Ammon's horn (tissue), 1 donor: ENCODE data around the gene ABCG1.

ENCODE experiments used
- DNase-seq: peaks from one replicate; pipeline ENCODE4 v3.0.0-alpha.2; 2016; ENCODE audit warnings: low spot score

ABCG1 gene

DNA sequence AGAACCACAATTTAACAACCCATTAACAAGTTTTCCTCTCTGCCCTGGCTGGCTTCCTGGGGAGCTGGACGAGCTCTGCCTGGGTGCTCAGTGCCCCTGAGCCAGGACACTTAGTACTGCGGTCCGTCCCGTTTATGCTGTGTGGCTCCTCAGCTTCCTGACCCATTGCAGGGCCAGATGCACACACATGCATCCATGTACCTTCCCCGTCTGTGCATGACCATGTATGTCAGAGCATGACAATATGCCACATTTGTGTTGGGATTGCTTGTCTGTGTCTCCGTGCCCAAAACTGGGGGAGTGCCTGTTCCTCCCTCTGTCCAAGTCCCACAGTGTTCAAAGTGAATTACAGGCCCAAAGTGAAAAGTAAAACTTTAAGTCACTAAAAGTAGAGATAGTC lies 106.0 kb downstream of the ABCG1 start:
- DNase-seq: no peak

DNA sequence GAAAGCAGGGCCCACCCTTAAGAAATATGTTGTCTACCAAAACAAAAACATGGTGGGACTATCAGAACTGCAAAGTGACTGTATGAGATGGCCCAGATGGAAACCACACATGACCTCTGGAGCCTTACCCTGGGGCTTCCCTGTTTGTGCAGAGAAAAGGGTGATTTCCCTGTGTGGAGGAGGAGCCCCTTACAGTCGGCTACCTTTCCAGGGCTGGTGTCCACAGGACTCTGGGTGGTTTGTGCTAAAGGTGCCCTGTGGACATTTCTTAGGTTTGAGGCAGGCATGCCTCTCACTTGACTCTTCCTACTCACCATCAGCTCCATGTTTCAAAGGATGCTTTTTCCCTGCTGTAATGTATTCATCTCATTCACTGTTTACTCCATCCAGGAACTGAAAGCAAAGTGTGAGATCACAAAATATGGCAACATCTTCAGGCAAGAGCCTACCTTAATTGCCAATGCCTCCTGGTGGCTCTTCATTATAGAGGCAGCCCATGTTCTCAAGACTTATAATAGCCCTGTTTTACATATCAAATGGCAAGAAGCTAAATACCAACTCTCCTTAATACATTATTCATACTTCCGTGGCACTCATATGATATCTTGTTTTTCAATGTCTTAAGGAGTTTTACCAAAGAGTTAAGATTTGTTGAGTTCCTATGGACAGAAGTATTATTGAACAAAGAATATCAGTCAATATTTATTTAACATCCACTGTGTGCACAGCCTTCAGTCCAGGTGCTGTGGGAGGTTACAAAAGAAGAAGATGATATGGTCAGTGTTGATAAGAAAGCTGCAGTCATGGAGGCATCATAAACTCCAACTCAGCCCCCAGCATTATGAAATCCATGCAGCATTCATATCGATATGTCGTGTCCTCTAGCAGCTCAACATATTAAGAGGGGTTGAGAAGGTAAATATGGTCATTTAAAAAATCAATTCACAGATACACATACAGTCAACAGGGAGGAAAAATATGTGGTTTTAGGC lies 111.7 kb downstream of the ABCG1 start:
- DNase-seq: no peak

DNA sequence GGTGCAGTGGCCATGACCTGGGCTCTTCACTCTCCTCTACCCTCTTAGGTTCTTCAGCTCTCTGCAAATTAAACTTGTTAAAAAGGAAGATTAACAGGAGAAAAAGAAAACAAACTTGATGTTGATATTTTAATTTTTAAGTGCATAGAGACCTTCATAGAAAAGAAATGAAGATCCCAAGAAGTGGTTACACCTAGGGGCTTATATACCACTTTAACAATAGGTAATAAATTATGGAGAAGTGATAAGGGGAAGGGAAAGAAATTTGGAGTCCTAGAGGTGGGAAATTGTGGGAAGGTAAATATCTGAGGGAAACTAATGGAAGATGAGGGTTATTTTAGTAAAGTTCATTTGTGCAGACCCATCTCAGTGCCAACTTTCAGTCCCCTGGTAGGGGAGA lies 112.7 kb downstream of the ABCG1 start:
- DNase-seq: no peak

DNA sequence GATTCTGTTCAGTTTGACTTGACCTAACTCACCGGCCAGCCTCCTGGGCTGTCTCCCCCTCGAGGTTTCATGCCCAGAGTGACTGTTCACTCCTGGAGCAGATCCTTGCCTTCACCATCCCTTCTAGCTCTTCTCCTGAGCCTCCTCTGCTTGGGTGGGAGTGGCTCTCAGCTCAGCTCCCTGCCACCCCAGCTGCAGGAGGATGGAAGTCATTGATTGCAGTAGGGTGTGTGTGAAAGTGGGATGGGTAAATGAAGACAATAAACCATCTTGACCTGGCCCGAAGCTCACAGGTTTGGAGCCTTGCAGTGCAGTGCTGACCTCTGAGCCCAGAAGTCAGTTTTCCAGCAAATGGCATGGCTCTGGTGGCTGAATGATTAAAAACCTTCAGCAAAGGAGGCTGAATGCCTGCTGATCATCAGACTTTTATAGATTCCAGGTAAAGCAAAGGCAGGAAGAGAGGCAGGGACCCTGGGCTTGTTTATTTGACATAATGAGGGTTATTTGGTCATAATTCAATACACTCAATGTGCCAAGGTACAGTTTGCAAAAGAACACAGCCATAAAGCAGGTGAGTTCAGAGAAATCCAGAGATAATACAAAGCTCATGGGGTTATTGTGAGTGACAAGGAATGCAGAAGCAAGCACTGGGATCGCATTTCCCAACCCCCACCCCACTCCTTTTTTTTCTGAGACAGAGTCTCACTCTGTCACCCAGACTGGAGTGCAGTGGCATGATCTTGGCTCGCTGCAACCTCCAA lies 113.8 kb downstream of the ABCG1 start:
- DNase-seq: no peak

DNA sequence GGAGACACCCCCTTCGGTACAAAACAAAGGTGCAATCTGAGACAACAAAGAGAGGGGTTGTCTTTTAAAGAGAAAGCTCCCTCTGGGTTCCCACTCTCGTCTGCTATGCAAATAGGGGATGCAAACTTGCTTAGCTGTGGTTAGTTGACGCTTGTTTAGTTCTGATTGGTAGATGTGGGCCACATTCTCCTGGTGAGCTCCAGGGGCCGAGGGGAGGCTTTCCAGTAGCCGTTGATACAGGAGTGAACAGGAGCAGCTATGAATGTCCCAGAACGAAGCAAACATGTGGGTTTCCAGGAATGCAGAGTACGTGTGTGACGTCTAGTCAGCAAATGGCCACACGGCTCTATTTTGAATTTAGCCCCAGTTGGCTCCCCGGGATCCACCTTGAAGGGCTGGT lies 117.1 kb downstream of the ABCG1 start:
- DNase-seq: no peak

DNA sequence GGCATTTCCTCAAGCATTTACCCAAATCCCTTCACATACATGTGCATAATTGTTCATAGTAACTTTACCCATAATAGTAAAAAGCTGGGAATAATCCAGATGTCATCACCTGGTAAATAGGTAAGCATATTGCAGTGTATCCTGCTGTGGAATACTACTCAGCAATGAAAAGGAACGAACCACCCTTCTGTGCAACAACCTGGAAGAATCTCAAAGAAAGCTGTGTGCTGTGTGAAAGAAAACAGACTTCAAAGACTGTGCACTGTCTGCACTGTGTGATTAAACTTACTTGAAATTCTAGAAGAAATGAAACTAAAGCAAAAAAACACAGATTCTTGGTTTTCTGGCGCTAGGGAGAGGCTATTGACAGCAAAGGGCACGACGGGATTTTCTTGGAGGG lies 118.3 kb downstream of the ABCG1 start:
- no peak for DNase-seq

DNA sequence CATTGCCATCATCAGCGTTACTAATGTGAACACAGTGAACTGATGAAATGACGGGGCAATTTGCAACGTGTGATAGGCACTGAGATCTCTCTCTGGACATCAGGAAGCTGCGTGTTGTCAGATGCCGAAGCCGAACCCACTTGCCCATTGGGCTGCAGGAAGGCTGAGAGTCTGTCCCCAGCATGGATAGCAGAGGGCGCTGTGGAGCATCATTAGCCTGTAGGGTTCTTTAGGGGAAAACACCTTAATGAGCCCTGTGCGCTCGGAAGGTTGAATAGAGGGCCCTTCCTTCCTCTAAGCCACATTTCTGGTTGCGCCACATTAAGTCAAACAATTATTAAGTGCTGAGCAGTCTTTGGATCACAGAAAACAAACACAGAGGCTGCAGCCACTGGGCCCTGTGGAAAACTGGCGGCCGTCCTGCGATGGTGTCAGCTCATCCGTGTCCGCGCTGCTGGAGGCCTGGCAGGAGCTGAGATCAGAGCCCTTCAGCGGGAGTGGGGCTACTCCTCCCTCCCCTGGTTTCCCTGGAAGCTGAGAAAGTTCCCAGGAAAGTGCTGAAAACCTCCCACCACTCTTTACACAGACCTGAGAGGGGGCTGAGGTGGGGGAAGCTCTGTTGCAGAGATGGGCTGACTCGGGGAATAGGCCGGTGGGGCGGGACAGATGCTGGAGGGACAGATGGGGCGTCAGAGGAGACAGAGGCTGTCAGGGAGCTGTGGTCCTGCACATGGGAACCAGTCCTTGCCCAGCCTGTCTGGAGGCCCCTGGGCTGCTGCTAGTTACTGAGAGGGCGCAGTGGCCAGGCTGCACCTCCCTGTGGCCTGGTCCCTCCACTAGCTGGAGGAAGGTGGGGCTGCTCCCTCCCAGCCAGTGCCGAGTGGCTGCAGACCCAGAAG lies 119.1 kb downstream of the ABCG1 start:
- peak; percentile 86 for DNase-seq

DNA sequence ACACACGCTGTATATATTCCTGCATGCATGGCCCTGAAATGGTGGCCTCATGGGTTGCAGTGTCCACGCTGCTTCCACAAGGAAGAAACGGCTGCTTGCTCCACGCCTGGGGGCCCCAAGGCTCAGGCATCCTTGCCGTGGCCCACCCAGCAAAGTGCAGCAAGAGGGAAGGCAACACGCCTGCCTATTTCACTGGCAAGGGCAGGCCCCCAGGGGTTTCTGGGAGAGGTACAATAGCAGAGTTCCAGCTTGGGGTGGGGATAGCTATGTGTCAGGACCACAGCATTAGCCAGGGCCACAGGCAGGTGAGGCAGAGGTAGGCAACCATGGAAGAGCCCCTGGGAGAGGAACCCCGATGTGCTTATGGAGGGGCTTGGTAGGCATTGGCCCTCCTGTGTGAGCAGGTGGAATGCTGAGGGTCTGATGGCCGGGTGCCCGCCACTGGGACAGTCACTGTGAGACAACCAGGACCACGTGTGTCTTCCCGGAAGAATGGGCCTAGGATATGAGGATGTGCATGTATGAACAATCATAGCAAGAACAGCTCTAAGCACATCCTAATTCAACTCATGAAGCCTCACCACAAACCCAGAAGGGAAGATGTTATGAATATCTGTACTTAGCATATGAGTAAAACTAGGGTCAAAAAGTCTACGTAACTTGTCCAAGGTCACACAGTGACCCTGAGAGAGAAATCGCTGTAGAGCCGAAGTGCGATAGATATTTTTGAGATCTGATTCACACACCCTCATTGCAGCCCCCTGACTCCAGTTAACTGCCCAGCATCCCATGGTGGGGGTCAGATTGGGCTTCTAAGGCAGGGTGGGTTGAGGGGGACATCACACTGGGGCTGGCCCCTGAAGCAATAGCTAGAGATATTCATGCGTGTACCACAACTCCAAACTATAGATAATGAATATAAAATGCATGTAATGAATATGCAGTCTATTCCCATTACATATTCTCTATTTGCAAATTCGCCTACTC lies 120.1 kb downstream of the ABCG1 start:
- DNase-seq: no peak

DNA sequence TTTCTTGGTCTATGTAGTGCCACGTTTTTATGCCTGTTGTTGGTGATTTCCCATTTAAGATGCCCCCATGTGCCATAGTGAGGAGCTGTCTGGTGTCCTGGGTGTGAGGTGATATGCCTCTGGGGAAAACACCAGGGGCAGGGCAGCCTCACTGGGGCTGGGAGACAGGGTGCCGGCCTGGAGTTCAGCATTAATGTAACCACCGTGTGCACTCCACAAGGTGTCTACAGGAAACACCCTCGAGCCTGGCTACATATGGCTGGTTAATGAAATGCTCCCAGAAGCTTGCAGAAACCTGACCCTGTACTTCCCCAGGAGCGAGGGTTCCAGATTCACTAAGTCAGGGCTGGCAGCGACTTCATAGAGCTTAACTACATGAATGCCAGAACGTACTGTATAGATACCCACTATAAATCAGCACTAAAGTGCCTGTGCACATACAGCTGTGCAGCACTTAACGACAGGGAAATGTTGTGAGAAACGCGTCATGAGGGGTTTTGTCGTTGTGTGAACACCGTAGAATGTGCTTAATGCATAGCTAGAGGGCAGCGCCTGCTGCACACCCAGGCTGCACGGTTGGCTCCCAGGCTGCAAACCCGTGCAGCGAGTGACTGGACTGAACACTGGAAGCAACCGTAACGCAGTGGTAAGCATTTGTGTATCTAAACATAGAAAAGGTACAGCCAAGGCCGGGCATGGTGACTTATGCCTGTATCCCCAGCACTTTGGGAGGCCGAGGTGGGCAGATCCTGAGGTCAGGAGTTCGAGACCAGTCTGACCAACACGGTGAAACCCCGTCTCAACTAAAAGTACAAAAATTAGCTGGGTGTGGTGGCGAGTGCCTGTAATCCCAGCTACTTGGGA lies 121.5 kb downstream of the ABCG1 start:
- no peak for DNase-seq

DNA sequence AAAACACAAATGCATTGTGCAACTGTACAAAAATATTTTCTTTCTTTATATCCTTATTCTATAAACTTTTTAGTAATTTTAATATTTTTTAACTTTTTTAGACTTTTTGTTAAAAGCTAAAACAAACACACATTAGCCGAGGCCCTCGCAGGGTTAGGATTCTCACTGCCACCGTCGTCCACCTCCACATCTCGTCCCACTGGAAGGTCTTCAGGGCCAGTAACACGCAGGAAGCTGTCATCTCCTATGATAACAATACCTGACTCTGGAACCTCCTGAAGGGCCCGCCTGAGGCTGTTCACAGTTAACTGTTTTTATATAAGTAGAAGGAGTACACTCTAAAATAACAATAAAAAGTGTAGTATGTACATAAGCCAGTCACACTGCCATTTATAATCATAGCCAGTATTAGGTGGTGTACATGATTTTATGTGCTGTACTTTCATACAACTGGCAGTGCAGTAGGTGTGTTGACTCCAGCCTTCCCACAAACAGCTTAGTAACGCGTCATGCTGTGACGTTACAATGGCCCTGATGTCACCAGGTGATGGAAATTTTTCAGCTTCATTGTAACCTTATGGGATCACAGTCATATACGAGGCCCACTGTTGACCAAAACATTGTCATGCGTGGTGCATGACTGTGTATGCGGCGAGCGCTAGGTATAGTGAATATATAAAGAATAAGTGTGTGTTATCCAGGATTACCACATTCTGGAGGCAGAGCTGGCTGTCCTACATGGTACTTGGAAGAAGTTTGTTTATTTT lies 123.0 kb downstream of the ABCG1 start:
- no peak for DNase-seq

DNA sequence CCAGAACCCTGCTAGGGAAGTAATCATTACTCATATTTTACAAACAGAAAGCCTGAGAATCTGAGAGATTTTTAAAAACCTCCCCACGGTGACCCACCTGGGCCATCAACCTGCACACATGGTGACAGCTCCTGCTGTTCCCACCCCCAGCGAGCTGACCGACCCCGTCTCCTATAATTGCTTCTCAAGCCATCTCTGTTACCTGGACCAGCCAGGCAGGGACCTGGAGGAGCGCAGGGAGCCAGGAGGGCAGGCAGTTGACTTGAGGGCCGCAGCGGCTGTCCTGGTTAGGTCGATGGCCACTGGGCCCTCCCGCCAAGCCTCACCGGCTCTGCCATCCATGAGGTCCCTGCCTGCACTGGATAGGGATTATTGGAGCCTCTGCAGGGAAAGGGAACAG lies 124.2 kb downstream of the ABCG1 start:
- no peak for DNase-seq

DNA sequence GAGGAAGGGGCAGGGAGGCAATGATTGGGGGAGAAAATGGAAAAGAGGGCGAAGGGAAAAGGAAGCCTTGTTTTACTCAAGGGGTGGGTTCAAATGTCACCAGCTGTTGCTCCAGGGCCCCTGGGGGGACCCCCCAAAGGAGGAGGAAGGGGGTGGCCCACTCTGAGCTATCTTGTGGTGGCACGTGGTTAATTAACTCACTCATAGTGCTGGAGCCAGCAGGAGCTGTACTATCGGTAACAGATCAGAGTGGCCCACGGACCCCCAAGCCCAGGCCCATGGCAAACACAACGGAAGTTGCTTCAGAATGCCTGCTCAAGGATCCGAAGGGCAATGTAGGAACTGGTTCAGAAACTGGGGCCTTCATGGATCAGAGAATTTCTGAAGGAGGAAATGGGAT lies 124.6 kb downstream of the ABCG1 start:
- no peak for DNase-seq

DNA sequence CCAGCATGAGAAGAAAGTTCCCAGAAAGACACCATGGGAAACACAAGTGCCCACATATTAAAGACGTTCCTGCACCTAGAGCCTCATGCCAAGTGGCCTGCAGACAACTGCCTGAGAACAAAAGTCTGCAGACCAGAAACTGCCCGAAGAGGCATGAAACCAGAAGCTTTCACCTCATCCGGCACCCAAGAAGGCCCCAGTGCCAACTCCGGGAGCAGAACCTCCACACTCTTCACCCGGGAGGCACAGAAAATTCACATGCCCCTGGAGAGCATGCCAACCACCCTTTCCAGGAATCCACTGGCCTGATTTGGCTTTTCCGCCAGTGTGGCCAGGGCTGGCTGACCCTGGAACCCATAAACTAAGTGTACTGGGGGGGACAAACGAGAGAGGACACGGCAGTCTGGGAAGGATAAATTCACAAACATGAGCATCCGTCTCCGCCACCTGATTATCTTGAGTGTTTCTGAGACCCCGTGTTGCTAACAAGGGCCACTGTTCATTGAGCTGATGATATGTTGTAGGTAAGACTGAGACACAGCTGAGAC lies 125.1 kb downstream of the ABCG1 start:
- no peak for DNase-seq

DNA sequence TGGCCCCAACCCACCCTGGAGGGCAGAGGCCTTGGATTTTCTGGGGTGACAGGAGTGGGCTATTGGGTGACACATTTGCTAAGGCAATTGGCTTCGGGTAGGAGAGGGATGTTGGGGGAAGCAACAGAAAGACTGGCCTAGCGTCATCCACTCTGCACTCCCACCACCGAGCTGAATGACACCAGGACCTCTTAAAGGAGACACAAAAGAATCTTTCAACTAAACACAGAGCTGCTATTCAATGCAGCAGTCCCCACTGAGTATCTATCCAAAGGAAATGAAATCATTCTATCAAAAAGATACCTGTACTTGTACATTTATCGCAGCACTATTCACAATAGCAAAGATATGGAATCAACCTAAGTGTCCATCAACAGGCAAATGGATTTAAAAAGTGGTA lies 125.7 kb downstream of the ABCG1 start:
- no peak for DNase-seq

DNA sequence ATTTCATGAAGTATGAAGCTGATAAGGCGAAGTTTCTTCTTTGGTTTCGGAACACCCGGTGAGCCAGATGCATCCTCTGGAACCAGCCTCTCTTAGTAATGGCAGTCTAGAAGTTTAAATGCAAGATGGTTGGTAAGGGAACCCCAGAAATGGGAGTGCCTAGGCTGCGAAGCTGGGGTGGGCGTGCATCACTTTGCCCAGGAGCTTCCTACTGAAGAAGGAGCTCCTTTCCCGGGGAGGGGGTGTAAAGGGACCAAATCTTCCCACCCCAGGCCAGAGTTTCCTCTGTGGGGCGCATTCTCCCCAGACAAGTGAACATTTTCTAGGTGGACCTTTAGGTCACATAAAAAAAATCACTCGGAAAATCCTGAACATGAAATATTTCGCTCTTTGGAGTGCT lies 127.5 kb downstream of the ABCG1 start:
- DNase-seq: no peak
